A549 (cell line): Measurements from ENCODE around the gene PYGO2. TPM values are rescaled to one million over a fixed set of nuclear protein-coding genes. Genes with fewer than 3 reads are reported as not detected.

Source experiments
- ATAC-seq, 2 experiments: fragments of 200-7000 bp in 1 of 2; fragments of >200 bp in 1 of 2; cut with Nextera tagmentation in 1 of 2; cut with Tn5 transposase in 1 of 2; 3 replicates each; pipeline versions ENCODE4 v1.8.0 to v1.9.1; 2018 to 2020; ENCODE audit warnings: mild to moderate bottlenecking in 1 of 2, moderate library complexity in 1 of 2
- CTCF ChIA-PET: fragments of 300-600 bp; sonication (Branson Sonifier 250); formaldehyde crosslinking; extraction: SDS; loops from one replicate; lab custom pipeline; 2021; ENCODE audit warnings: antibody characterized with exemption, inconsistent platforms; lab: Yijun Ruan, JAX
- POLR2A ChIA-PET: fragments of 350-600 bp; formaldehyde crosslinking; extraction: SDS; loops from one replicate; lab custom pipeline; 2021; ENCODE audit warnings: antibody characterized with exemption, inconsistent platforms; lab: Yijun Ruan, JAX
- DNase-seq, 2 experiments: peaks; one replicate each; pipeline versions ENCODE4 v3.0.0 to v3.0.0-alpha.2; 2011 to 2016; ENCODE audit warnings: low read depth in 1 of 2, low spot score in 1 of 2
- FAIRE-seq: peaks from 2 replicates; lab custom pipeline; 2011; peaks lifted over from hg19 to GRCh38; lab: Jason Lieb, UNC
- H3K27ac ChIP-seq, 2 experiments: fragments of >200 bp; sonication (Bioruptor Twin); formaldehyde crosslinking; 3 replicates each; pipeline ENCODE4 v1.5.1; 2016 to 2017
- H3K4me1 ChIP-seq: fragments of >200 bp; sonication (Bioruptor Twin); formaldehyde crosslinking; 3 replicates; pipeline ENCODE4 v1.6.1; 2016
- H3K4me2 ChIP-seq: fragments of >200 bp; sonication (Bioruptor Twin); formaldehyde crosslinking; 3 replicates; pipeline ENCODE4 v1.6.1; 2016
- H3K4me3 ChIP-seq: fragments of >200 bp; sonication (Bioruptor Twin); formaldehyde crosslinking; 3 replicates; pipeline ENCODE4 v1.5.1; 2016
- H3K9me3 ChIP-seq: fragments of >200 bp; sonication (Bioruptor Twin); formaldehyde crosslinking; 3 replicates; pipeline ENCODE4 v1.6.1; 2016
- BCL3 ChIP-seq: fragments of >200 bp; sonication (Bioruptor Twin); formaldehyde crosslinking; IDR thresholded peaks from 3 replicates; pipeline ENCODE4 v1.6.1; 2016
- BHLHE40 ChIP-seq: IDR thresholded peaks from 2 replicates; pipeline ENCODE4 v1.6.1; 2012; ENCODE audit warnings: low read depth, low read length, inconsistent platforms
- CHD2 ChIP-seq: fragments of 150-350 bp; IDR thresholded peaks from 2 replicates; pipeline ENCODE4 v1.6.1; 2014; ENCODE audit warnings: low read length; ENCODE audit not compliant: partially characterized antibody
- CTCF ChIP-seq: fragments of >200 bp; sonication (Bioruptor Twin); formaldehyde crosslinking; IDR thresholded peaks from 3 replicates; pipeline ENCODE4 v1.5.1; 2016
- EHF ChIP-seq: fragments of 250-450 bp; sonication (Bioruptor Pico); IDR thresholded peaks from 2 replicates; pipeline ENCODE4 v1.5.0; 2020; ENCODE audit warnings: mild to moderate bottlenecking
- ESRRA ChIP-seq: fragments of 150-350 bp; IDR thresholded peaks from 2 replicates; pipeline ENCODE4 v1.6.1; 2014; ENCODE audit warnings: mild to moderate bottlenecking, low read length, borderline replicate concordance
- FOSB ChIP-seq: fragments of 250-450 bp; sonication (Bioruptor Pico); IDR thresholded peaks from 2 replicates; pipeline ENCODE4 v1.5.0; 2020; ENCODE audit warnings: mild to moderate bottlenecking, moderate library complexity
- FOSL2 ChIP-seq, 2 experiments: fragments of 450-650 bp in 1 of 2; fragments of >200 bp in 1 of 2; sonication (Bioruptor Twin) in 1 of 2; formaldehyde crosslinking; IDR thresholded peaks; 2 replicates each; pipeline versions ENCODE4 v1.5.0 to v1.6.1; 2016 to 2020; ENCODE audit warnings: mild to moderate bottlenecking in 1 of 2, moderate library complexity in 1 of 2
- FOXS1 ChIP-seq: fragments of 250-450 bp; sonication (Bioruptor Pico); IDR thresholded peaks from 2 replicates; pipeline ENCODE4 v1.5.0; 2020; ENCODE audit warnings: mild to moderate bottlenecking, moderate library complexity
- GATA3 ChIP-seq: IDR thresholded peaks from 2 replicates; pipeline ENCODE4 v1.6.1; 2012; ENCODE audit warnings: borderline replicate concordance
- HDAC2 ChIP-seq: fragments of 200-600 bp; sonication (generic); IDR thresholded peaks from 2 replicates; pipeline ENCODE4 v1.6.1; 2016
- HEYL ChIP-seq: fragments of 250-450 bp; sonication (Bioruptor Pico); IDR thresholded peaks from 2 replicates; pipeline ENCODE4 v1.8.0; 2021; ENCODE audit warnings: mild to moderate bottlenecking, moderate library complexity
- HOXA7 ChIP-seq: fragments of 250-450 bp; sonication (Bioruptor Pico); IDR thresholded peaks from 2 replicates; pipeline ENCODE4 v1.5.0; 2020; ENCODE audit warnings: mild to moderate bottlenecking, moderate library complexity
- HOXB5 ChIP-seq: fragments of 250-450 bp; sonication (Bioruptor Pico); IDR thresholded peaks from 2 replicates; pipeline ENCODE4 v1.5.0; 2020; ENCODE audit warnings: mild to moderate bottlenecking, moderate library complexity
- JUN ChIP-seq, 2 experiments: fragments of >200 bp; sonication (Bioruptor Twin); formaldehyde crosslinking; IDR thresholded peaks; 2 replicates in 1 of 2; 3 replicates in 1 of 2; pipeline ENCODE4 v1.6.1; 2016 to 2017
- KDM1A ChIP-seq: fragments of 200-600 bp; sonication (generic); IDR thresholded peaks from 2 replicates; pipeline ENCODE4 v1.6.1; 2016; ENCODE audit warnings: low read depth, mild to moderate bottlenecking
- MAX ChIP-seq: IDR thresholded peaks from 2 replicates; pipeline ENCODE4 v1.6.1; 2012
- MYC ChIP-seq: IDR thresholded peaks from 2 replicates; pipeline ENCODE4 v1.6.1; 2012; ENCODE audit warnings: mild to moderate bottlenecking, inconsistent platforms, low read length, improper control_type of control experiment, borderline replicate concordance
- PBX3 ChIP-seq: IDR thresholded peaks from 2 replicates; pipeline ENCODE4 v1.6.1; 2012
- PHF8 ChIP-seq: fragments of 200-600 bp; sonication (generic); IDR thresholded peaks from 2 replicates; pipeline ENCODE4 v1.6.1; 2016; ENCODE audit warnings: low read depth, mild to moderate bottlenecking, antibody characterized with exemption, moderate library complexity, borderline replicate concordance
- POLR2A ChIP-seq: IDR thresholded peaks from 2 replicates; pipeline ENCODE4 v1.6.1; 2012; ENCODE audit warnings: mild to moderate bottlenecking, low read length
- RAD21 ChIP-seq, 2 experiments: fragments of >200 bp in 1 of 2; sonication (Bioruptor Twin) in 1 of 2; formaldehyde crosslinking in 1 of 2; IDR thresholded peaks in 1 of 2; conservative IDR thresholded peaks in 1 of 2; 2 replicates in 1 of 2; 3 replicates in 1 of 2; pipeline ENCODE4 v1.6.1; 2012 to 2018; ENCODE audit warnings: inconsistent platforms in 1 of 2
- RARB ChIP-seq: fragments of 250-450 bp; sonication (Bioruptor Pico); IDR thresholded peaks from 2 replicates; pipeline ENCODE4 v1.8.0; 2021; ENCODE audit warnings: mild to moderate bottlenecking, moderate library complexity
- SREBF2 ChIP-seq: fragments of 450-650 bp; IDR thresholded peaks from 2 replicates; pipeline ENCODE4 v1.6.1; 2014; ENCODE audit warnings: mild to moderate bottlenecking, moderate library complexity
- TFCP2L1 ChIP-seq: fragments of 250-450 bp; sonication (Bioruptor Pico); IDR thresholded peaks from 2 replicates; pipeline ENCODE4 v1.5.0; 2021; ENCODE audit warnings: mild to moderate bottlenecking
- WGBS: methylation state at CpG from one replicate; pipeline ENCODE4 v1.1.6; 2017; ENCODE audit errors: missing lambda C conversion rate; 5-methylcytosine and 5-hydroxymethylcytosine counted together
- polyA plus RNA-seq, 4 experiments: library from polyadenylated mRNA; depleted of rRNA in 3 of 4; stranded (reverse); fragments of >200 nt; fragmentation: RNase III in 1 of 4; extraction: RNeasy Plus Mini Kit Qiagen cat#74134 plus additional on column Dnase treatment in 1 of 4; gene quantifications; 2 replicates in 3 of 4; 3 replicates in 1 of 4; pipeline ENCODE4 v1.2.3, GENCODE V29; 2011 to 2017
- TF ChIP-seq, protein P1 (sequence below): fragments of 200-600 bp; sonication (generic); IDR thresholded peaks from 2 replicates; pipeline ENCODE4 v1.6.1; 2016; ENCODE audit warnings: antibody characterized with exemption, mild to moderate bottlenecking, moderate library complexity
- TF ChIP-seq, protein P2 (sequence below): IDR thresholded peaks from 2 replicates; pipeline ENCODE4 v1.6.1; 2012; ENCODE audit warnings: low read depth, borderline replicate concordance
- TF ChIP-seq, protein P3 (sequence below): fragments of 250-450 bp; sonication (Bioruptor Pico); IDR thresholded peaks from 2 replicates; pipeline ENCODE4 v1.5.0; 2020; ENCODE audit warnings: low read depth, mild to moderate bottlenecking, moderate library complexity

The PYGO2 gene
- polyA plus RNA-seq, 2 of the 4 experiments (the other 2 are of a cell fraction), result 18.3 to 24.6 TPM

DNA sequence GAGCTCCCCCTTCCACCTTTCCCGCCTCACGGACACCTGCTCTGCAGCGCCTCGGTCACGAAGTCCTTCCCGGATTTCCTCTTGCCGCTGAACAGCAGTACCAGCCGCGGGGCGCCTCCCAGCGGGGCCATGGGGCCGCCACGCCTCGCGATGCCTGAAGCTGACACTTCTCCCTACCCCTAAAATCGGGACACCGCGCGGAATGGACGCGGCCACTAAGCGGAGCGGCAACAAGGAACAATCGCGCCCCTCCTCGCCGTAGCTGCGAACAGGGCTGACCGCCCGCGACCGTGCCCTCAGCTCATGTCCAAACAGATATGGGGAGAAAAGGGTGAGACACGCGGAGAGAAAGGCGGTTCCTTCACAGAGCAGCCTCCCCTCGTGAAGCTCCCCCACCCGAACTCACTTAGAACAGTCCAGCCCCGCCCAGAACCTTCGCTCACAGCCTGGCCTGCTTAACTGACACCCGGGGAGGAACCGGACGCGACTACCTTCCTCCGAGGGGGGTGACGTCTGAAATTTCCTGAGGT is 25.0 kb downstream of the PYGO2 start, which contains the start of gene PMVK:
TSS of gene PMVK (minus strand) at position 165 of the 530 bp plus-strand sequence. CDS start at position 131, 34 bp downstream.
- H3K9me3 ChIP-seq, result no peaks in the 10 kb centered on the region
- H3K4me3 ChIP-seq, result peak within 1 kb of the TSS; percentile 61
- WGBS, result 2% methylated on average over 37 of the region's 45 CpGs
- peaks cover 25% of the 10 kb centered on the region for H3K4me1 ChIP-seq
- H3K4me2 ChIP-seq, result peak within 1 kb of the TSS; percentile 92
- CTCF ChIA-PET, result interaction anchor here (0.6 to 4.3 kb wide), 21 partner anchors 9 to 458 kb away, joined by 3 to 20 read pairs (median 4); partner anchors contain the start of genes PBXIP1 and PYGO2
- ATAC-seq (peak; percentile 86 to 91), FAIRE-seq (no peak)
- POLR2A ChIA-PET, result interaction anchor here (0.6 to 1.5 kb wide), 12 partner anchors 9 to 457 kb away, joined by 3 to 7 read pairs (median 3); partner anchors contain the start of genes PBXIP1 and SHC1
- TF ChIP-seq CHD2 (peak; percentile 78), PHF8 (peak; percentile 77; the same call in 1 of the 2 replicates), MAX (peak; percentile 99), RAD21 (conservative IDR thresholded peaks at IDR 0.05 in 1 of 2, IDR thresholded peaks at IDR 0.05 in 1 of 2) (peak in 1 of 2 experiments; percentile 32; a peak in 3 of 5 replicates), RARB (no peak), FOSB (CRISPR knock-in tag) (peak; percentile 87), HEYL (CRISPR knock-in tag) (no peak), ESRRA (no peak), CTCF (peak; percentile 39; the same call in 2 of the 3 replicates), EHF (CRISPR knock-in tag) (0 out of 2 replicates have a peak, but pooled peaks have one; percentile 80), MYC (peak; percentile 39; the same call in 1 of the 2 replicates), TFCP2L1 (CRISPR knock-in tag) (peak; percentile 69; the same call in 1 of the 2 replicates), HDAC2 (no peak), GATA3 (peak; percentile 84), BCL3 (no peak), JUN (IDR thresholded peaks at IDR 0.05) (peak in 1 of 2 experiments; percentile 59; a peak in 2 of 5 replicates), FOSL2 (IDR thresholded peaks at IDR 0.05) (no peak), FOSL2 (CRISPR knock-in tag; IDR thresholded peaks at IDR 0.05) (0 out of 2 replicates have a peak, but pooled peaks have one; percentile 3), HOXA7 (CRISPR knock-in tag) (peak; percentile 64; the same call in 1 of the 2 replicates), BHLHE40 (0 out of 2 replicates have a peak, but pooled peaks have one; percentile 30), SREBF2 (no peak), PBX3 (0 out of 2 replicates have a peak, but pooled peaks have one; percentile 21), KDM1A (no peak), POLR2A (peak; percentile 80), FOXS1 (CRISPR knock-in tag) (peak; percentile 78), HOXB5 (0 out of 2 replicates have a peak, but pooled peaks have one; percentile 14)
- TF ChIP-seq, protein P1, sequence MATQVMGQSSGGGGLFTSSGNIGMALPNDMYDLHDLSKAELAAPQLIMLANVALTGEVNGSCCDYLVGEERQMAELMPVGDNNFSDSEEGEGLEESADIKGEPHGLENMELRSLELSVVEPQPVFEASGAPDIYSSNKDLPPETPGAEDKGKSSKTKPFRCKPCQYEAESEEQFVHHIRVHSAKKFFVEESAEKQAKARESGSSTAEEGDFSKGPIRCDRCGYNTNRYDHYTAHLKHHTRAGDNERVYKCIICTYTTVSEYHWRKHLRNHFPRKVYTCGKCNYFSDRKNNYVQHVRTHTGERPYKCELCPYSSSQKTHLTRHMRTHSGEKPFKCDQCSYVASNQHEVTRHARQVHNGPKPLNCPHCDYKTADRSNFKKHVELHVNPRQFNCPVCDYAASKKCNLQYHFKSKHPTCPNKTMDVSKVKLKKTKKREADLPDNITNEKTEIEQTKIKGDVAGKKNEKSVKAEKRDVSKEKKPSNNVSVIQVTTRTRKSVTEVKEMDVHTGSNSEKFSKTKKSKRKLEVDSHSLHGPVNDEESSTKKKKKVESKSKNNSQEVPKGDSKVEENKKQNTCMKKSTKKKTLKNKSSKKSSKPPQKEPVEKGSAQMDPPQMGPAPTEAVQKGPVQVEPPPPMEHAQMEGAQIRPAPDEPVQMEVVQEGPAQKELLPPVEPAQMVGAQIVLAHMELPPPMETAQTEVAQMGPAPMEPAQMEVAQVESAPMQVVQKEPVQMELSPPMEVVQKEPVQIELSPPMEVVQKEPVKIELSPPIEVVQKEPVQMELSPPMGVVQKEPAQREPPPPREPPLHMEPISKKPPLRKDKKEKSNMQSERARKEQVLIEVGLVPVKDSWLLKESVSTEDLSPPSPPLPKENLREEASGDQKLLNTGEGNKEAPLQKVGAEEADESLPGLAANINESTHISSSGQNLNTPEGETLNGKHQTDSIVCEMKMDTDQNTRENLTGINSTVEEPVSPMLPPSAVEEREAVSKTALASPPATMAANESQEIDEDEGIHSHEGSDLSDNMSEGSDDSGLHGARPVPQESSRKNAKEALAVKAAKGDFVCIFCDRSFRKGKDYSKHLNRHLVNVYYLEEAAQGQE, result peak; percentile 64
- TF ChIP-seq, protein P2, sequence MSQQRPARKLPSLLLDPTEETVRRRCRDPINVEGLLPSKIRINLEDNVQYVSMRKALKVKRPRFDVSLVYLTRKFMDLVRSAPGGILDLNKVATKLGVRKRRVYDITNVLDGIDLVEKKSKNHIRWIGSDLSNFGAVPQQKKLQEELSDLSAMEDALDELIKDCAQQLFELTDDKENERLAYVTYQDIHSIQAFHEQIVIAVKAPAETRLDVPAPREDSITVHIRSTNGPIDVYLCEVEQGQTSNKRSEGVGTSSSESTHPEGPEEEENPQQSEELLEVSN, result peak; percentile 100
- TF ChIP-seq, protein P3, sequence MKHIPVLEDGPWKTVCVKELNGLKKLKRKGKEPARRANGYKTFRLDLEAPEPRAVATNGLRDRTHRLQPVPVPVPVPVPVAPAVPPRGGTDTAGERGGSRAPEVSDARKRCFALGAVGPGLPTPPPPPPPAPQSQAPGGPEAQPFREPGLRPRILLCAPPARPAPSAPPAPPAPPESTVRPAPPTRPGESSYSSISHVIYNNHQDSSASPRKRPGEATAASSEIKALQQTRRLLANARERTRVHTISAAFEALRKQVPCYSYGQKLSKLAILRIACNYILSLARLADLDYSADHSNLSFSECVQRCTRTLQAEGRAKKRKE, result peak; percentile 91
- TF ChIP-seq, all 56 proteins: peak for 21
- peak within 1 kb of the TSS; percentile 97 to 98 for H3K27ac ChIP-seq
- DNase-seq, result peak; percentile 97
